GM12878 (cell line): ENCODE measurements around the gene DISP2.

ENCODE experiments used
- FOS ChIP-seq: IDR thresholded peaks from 3 replicates; pipeline ENCODE4 v1.6.1; 2011; ENCODE audit warnings: borderline replicate concordance; ENCODE audit not compliant: insufficient read length; ENCODE audit errors: extremely low read depth
- HDAC6 ChIP-seq: fragments of 200-600 bp; sonication (generic); IDR thresholded peaks from one replicate; pipeline ENCODE4 v1.8.0; 2017; ENCODE audit warnings: antibody characterized with exemption; ENCODE audit not compliant: unreplicated experiment
- RAD51 ChIP-seq: fragments of 450-650 bp; IDR thresholded peaks from 2 replicates; pipeline ENCODE4 v1.6.1; 2016; ENCODE audit warnings: moderate library complexity, mild to moderate bottlenecking, inconsistent platforms
- REST ChIP-seq: IDR thresholded peaks from 2 replicates; pipeline ENCODE4 v1.6.1; 2012; ENCODE audit warnings: mild to moderate bottlenecking, low read depth, low read length
- STAT1 ChIP-seq: fragments of 450-650 bp; conservative IDR thresholded peaks from 2 replicates; pipeline ENCODE4 v1.6.1; 2014; ENCODE audit warnings: antibody characterized with exemption, mild to moderate bottlenecking
- STAT3 ChIP-seq: IDR thresholded peaks from 2 replicates; pipeline ENCODE4 v1.6.1; 2011; ENCODE audit warnings: low read depth, low read length, improper control_type of control experiment
- TAF1 ChIP-seq: IDR thresholded peaks from 2 replicates; pipeline ENCODE4 v1.6.1; 2011; ENCODE audit warnings: mild to moderate bottlenecking, low read depth, low read length, borderline replicate concordance
- TF ChIP-seq, protein P1 (sequence below), 3 experiments: IDR thresholded peaks in 2 of 3; conservative IDR thresholded peaks in 1 of 3; 2 replicates each; pipeline ENCODE4 v1.5.1; 2011; ENCODE audit warnings: low read depth in 3 of 3, low read length in 3 of 3, mild to moderate bottlenecking in 3 of 3, control low read depth in 2 of 3, moderate library complexity in 2 of 3, inconsistent platforms in 1 of 3, mixed read lengths in 1 of 3; ENCODE audit not compliant: control insufficient read depth in 2 of 3, insufficient read depth in 1 of 3; ENCODE audit errors: extremely low read depth in 1 of 3

DNA sequence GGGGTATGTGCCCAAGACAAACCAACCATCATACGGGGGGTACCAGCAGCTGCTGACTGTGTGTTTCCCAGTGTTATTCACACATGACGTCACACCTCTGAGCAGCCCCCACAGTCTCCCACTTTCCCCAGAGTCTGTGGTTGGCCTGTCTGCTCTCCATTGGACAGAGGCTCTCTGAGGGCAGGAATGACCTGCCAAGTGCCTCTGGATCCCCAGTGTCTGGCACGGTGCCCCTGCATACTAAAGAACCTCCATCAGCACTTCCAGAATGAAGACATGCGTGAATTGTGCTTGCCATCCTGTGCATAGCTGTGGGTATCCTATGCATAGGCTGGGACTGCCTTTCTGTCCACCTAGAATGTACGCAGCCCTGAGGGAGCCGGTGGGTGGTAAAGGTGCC is 13.8 kb upstream of the DISP2 start:
- TF ChIP-seq TAF1: no peak
- TF ChIP-seq HDAC6: no peak
- TF ChIP-seq STAT3: no peak
- TF ChIP-seq, protein P1, sequence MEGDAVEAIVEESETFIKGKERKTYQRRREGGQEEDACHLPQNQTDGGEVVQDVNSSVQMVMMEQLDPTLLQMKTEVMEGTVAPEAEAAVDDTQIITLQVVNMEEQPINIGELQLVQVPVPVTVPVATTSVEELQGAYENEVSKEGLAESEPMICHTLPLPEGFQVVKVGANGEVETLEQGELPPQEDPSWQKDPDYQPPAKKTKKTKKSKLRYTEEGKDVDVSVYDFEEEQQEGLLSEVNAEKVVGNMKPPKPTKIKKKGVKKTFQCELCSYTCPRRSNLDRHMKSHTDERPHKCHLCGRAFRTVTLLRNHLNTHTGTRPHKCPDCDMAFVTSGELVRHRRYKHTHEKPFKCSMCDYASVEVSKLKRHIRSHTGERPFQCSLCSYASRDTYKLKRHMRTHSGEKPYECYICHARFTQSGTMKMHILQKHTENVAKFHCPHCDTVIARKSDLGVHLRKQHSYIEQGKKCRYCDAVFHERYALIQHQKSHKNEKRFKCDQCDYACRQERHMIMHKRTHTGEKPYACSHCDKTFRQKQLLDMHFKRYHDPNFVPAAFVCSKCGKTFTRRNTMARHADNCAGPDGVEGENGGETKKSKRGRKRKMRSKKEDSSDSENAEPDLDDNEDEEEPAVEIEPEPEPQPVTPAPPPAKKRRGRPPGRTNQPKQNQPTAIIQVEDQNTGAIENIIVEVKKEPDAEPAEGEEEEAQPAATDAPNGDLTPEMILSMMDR (IDR thresholded peaks at IDR 0.05 in 2 of 3, conservative IDR thresholded peaks at IDR 0.05 in 1 of 3; ENCODE audit: control insufficient read depth in 2 of 3, extremely low read depth in 1 of 3, insufficient read depth in 1 of 3, low read depth in 3 of 3, low read length in 3 of 3): no peak
- TF ChIP-seq REST: no peak
- TF ChIP-seq STAT1: no peak
- no peak for TF ChIP-seq RAD51
- TF ChIP-seq FOS: no peak
